NCI-H2196 treated with DMSO at 0.1 percent for 48 hours (cell line): ENCODE measurements around the gene LOXL4.

ENCODE experiments used
- DNase-seq: peaks from one replicate; lab custom pipeline; 2025; ENCODE audit not compliant: unreplicated experiment; lab: John Stamatoyannopoulos, UW

The LOXL4 gene

GRCh38 chr10:98267894-98268693 is at the start of gene LOXL4:
TSS of gene LOXL4 (minus strand) at chr10:98268194. CDS start at chr10:98263019, 5,175 bp downstream.
- DNase-seq, result no peak

DNA sequence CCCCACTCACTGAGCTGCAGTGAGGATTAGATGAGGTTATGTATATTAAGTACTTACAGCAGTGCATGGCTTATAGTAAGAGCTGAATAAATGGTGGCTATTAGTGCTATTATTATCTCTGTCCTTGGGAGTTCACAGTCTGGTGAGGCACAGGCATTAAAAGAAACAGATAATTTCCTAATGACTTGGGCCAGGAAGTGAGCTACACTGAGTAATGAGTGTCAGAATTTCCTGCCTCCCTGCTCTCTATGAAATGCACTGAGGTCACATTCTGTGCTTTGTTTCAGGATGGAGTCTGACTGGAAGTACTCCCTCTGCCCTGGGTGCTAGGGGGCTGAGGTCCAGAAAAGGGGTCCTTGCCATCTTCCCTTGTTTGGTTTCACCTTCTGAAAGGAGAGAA is 48.7 kb upstream of the LOXL4 start:
- DNase-seq, result no peak

DNA sequence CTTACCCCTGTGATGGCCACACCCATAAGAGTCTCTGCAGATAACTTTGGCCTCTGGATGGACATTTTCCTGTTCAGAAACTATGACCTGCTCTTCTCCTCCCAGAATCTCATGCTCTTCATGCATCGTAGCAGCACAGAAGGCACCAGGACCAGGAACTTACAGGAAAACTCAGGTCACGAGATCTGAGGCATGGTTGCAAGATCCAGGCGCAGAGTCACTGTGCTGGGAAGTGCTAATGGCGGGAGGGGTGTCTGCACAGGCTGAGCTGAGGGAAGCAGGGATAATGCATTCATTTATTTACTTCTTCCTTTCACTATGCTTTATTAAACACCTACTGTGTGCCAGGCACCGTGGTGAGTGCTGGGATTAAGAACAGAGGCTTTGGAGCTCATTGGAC is 48.2 kb upstream of the LOXL4 start:
- no peak for DNase-seq

- DNase-seq, result no peak
Observed at GRCh38 chr10:98314532-98315284, 46.7 kb upstream of the LOXL4 start.

DNA sequence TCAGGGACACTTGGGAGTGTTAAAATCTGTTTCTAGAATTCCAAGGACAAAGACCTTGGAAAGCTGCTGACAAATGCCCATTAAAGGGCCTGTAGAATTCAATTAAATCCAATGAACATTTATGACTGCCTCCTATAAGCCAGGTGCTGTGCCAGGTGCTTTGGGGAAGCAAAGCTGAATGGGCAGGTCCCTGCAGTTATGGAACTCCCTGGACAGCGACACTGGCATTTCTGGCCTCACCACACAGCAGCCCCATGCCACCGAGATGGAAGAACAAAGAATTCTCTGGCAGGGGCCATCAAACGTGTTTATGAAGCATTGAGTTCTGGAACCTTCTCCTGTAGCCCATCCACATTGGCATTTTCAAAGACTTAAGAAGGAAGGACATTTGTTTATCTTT is 45.6 kb upstream of the LOXL4 start:
- DNase-seq, result no peak

DNA sequence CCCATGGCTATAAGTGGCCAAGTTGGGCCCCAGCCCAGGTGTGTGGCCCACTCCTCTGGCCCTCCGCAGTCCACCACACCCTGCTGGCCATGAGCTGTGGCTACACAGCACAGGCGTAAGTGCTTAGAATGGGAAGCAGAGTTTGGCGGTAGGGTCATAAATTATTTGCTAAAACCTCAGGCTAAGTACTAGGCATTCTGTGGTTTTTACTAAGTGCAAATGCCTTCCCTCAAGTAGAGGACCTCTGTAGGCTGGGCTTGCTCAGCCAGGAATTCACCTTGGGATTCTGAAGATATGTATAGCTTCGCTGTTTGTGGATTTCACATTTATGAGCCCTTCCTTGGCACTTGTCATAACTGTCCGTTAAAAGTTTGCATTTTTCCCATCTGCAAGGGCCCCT is 44.8 kb upstream of the LOXL4 start:
- no peak for DNase-seq

DNA sequence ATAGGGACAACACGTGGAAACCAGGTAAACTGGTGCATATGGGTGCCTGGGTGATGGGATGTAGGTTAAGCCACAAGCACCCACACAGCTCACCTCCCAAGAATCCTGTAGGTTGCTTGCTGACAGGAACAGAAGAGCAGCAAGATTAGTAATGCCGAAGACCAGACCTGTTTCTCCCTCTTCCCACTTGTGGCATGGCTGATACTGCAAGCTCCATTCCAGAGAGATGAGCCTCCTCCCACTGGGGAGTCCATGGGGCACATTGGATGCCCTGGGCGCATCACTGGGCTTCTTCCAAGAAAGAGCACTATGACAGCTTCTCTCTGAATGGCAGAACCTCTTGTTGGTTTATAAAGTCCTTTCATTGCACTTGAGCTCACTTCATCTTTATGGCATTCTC is 44.4 kb upstream of the LOXL4 start:
- DNase-seq, result no peak

DNA sequence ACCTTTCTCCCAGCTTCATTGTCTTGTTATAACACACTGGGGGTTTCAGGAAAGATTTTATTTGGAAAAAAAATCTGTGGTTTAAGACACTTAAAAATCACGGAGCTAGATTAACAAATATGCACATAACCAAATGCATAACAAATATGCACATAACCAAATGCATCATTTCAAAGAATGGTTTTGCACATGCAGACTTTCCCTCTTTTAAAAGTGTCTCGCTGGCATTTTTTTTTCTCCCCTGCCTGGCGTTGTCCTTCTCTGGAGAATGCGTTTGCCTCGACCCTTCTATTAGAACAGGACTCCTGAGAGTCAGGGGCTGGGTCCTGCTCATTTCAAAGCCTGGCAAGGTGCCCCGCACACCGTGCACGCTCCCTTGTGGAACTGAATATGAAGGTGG is 42.7 kb upstream of the LOXL4 start:
- no peak for DNase-seq

- DNase-seq, result peak; percentile 54
Observed at GRCh38 chr10:98309366-98310355, 41.7 kb upstream of the LOXL4 start.

DNA sequence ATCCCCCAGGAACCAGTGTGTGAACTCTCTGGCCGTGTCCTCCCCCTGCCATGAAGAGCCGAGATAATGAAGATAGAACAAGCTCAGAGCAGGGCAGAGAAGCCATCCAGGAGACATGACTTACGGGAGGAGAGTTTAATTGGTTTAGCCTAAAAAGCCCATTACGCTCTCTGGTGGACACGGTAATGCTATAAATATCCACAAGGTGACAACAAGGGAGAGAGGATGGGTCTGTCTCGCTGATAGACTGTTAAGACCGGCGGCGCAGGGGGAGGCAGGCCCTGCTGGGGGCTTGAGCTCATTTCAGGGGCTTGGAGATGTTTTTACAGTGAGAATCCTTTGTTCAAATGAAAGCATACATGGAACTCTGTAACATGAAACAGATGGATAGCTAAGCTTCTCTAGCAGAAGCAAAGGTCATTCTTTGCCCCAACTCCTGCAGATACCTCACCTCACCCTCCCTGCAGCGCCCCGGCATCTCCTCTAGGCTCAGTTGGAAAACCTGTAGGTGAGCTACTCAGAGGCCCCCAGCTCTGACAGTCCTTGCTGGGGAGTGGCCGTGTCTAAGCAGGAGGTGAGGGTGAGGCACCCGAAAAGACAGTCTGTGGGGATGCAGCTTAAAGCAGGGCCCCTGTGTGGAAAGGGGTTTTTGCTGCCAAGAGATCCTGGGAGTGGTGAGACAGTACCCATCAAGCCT is 40.8 kb upstream of the LOXL4 start:
- DNase-seq, result no peak

DNA sequence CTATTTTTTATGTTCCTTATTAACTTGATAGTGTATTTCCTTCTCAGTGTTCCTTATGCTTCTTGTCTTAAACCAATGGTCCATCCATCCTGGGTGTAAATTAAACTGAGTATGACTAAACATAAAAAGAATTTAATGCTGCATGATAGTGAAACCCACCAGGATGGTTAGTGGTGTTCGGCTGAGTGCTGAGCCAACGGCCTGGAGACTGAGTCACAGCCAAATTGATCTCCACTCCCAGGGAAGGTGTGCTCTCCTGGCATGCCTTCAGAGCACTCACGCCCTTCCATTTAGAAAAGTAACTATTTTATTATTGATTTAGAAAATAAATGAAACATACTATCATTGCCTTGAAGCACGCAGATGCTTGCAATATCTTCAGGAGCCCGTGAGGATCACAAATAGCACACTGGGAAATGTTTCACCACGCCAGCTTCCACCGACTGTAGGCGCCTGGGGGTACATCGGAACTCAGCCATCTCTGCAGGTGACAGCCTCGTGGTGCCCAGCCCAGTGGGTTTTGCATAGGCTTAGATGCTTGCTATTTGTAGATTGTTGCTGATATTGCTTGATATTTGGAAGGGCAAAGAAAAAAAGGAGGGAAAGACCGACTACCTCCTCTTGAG is 40.0 kb upstream of the LOXL4 start:
- DNase-seq, result no peak

- DNase-seq, result no peak
Observed at GRCh38 chr10:98306501-98306900, 38.5 kb upstream of the LOXL4 start.

DNA sequence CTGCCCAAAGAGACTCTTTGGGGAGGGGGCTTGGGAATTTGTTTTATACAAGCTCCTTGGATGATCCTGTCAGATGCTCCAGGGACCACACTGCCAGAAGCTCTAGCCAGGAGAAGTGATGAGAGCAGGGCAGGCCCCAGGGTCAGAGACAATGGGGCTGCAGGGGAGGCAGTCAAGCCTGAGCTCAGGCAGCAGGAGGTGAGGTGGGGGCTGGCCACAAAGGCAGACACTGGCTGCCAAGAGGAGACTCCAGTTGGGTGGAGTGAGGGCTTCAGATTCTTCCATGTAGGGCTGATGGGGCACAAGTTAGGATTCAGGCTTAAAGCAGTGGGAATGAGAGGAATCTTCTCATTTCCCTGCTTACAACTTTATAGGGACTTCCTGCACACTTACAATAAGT is 35.6 kb upstream of the LOXL4 start:
- DNase-seq, result no peak

- DNase-seq, result no peak
Observed at GRCh38 chr10:98302741-98303365, 34.9 kb upstream of the LOXL4 start.

- no peak for DNase-seq
Observed at GRCh38 chr10:98301664-98302319, 33.8 kb upstream of the LOXL4 start.

DNA sequence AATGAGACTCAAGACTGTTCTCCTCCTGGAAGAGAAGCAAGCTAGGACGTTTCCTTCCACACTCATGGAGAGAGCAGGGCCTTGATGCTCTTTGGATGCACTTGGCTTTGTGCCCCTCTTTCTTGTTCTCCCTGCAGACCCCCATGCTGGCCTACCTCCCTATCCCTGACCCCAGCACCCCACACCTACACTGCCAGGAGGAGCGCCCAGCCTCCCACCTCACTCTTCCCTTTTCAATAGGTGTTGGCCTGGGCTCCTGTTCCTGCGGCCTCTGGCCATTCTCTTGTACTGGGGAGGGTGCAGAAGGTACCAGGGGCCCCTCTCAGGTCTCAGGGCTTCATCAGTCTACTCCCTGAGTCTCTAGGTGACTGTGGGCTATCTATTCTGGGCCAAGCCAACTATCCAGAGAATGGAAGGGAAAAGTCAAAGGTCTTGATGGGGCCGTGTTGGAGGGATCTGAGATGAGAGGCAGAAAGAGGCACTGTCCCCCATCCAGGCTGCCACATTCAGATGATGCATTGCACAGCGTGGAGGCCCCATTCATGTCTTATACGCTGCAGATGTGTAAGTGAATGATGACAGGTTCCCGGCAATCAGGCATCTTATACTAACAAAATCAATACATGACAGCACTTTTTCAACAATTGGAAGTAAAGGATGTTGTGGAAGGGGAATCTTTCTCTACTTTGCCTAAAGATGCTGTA is 32.7 kb upstream of the LOXL4 start:
- no peak for DNase-seq

- DNase-seq, result no peak
Observed at GRCh38 chr10:98299341-98299740, 31.3 kb upstream of the LOXL4 start.

- no peak for DNase-seq
Observed at GRCh38 chr10:98296524-98296923, 28.5 kb upstream of the LOXL4 start.

DNA sequence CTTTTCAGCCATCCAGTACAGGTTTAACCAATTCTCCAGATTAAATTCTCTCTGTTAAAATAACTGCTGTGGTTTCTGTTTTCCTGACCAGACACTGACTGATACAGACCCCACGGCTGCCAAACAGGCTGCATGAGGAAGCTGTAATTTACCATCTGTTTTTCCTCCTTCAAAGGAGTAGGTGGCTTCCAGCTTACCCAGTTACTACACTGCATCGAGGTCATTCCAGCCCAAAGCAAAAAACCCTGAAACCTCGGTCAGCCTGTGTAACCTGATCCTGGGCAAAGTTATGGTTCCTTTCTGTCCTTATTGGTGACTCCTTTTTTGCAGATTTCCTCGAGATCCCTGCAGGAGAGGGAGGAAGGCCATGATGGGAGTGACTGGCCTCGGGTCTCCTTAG is 27.9 kb upstream of the LOXL4 start:
- DNase-seq, result no peak
